ENCODE measurements around the gene INCA1.

INCA1 gene

DNA sequence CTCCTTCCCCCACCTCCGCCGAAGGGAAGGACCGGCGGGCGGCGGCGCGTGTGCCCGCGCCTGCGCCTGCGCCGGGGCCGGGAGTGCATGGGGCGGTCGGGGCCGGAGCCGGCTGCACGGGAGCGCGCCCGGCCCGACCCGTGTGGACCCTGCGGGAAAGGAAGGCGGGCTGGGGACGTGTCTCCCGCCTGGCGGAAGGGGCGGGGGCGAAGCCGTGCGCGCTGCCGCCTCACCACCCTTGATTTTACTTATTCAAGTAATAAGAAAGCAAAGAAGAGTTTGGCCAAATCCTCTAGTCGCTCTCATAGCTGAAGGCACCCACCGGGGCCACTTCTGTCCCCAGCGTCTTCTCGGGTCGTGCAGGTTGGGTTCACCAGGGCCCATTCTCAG is 48.4 kb downstream of the INCA1 start:
- Mint-ChIP-seq H3K27ac (peak overlapping the region; percentile 100), H3K36me3 (peaks cover 21% of the 10 kb centered on the region), H3K27me3 (no peaks in the 10 kb centered on the region), H3K4me1 (peaks cover 33% of the 10 kb centered on the region), H3K9me3 (no peaks in the 10 kb centered on the region), H3K4me3 (peak overlapping the region; percentile 100)

DNA sequence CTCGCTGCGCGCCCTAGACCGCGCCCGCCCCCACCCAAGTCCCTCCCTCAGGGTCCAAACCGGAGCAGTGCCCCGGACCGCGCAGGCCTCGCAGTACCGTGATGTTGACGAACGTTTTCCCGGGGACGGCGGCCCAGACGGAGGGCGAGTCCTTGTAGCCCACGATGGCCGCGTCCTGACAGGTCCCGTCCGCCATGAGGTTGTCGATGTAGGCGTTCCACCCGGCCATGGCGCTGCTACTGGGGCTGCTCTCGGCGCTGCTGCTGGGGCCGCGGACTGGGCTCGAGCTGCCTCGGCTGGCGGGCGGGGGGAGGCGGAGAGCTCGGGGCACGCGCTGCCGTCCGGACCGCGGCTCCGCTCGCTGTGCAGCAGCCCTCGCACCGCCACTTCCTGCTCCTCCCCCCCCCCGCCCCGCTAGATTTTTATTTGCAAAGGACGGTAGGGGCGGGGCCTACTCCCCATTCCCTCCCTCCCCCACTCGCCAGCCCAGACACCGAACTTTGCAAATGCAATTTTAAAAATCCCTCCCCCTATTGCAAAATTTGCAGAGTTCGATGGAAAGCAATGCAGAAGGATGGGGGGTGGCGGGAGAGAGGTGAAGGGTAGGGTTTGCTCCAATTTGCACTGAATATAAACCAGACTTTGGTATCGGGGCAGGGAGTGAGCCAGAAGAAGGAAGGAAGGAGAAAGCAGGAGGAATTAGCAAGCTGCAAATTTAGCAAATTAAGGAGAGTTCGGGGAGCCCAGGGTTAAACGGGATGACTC is 49.0 kb downstream of the INCA1 start, which contains the start of gene PFN1:
PFN1 (minus strand) TSS at position 365 of the 765 bp plus-strand sequence; CDS start at position 229, 136 bp downstream.
- Mint-ChIP-seq H3K27me3 (no peaks in the 10 kb centered on the region), H3K4me3 (peak within 1 kb of the TSS; percentile 100), H3K27ac (peak within 1 kb of the TSS; percentile 100), H3K4me1 (peaks cover 38% of the 10 kb centered on the region), H3K9me3 (no peaks in the 10 kb centered on the region), H3K36me3 (peaks cover 22% of the 10 kb centered on the region)

DNA sequence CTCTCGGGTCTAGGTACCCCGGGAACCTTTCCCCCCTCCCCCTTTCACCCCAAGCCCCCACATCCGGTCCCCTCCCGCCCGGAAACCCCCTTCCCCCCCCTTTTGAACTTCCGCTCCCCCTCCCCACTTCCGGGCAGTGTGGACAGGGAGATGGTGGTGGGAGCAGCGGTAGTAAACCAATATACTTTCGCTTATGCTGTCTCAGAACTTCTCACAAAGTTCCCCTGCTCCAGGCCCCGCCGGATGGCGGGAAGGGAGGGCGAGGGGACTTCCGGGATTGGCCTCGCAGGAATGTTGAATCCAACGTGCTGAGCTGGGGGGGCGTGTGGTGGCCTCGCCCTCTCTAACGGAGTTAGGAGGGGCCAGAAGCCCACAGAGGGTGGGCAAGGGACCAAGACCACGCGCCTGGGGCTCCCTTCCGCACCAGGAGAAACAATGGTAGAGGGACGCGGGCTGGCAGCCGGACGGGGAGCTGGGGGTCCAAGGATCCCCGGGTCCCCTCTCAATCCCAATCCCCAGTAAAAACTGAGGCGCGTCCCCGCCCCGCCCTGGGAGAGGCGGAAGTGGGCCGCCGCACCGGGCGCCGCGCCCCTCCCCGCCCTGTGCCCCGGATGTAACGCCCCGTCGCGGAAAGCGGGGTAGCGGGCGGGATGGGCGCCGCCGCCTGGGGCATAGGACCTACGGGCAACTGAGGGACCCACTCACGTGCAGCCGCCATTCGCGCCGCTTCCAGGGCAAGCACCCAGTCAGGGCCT is 49.7 kb downstream of the INCA1 start:
- Mint-ChIP-seq H3K27me3 (no peaks in the 10 kb centered on the region), H3K4me1 (peaks cover 45% of the 10 kb centered on the region), H3K4me3 (peak overlapping the region; percentile 100), H3K27ac (peak overlapping the region; percentile 97), H3K36me3 (peaks cover 25% of the 10 kb centered on the region), H3K9me3 (no peaks in the 10 kb centered on the region)

DNA sequence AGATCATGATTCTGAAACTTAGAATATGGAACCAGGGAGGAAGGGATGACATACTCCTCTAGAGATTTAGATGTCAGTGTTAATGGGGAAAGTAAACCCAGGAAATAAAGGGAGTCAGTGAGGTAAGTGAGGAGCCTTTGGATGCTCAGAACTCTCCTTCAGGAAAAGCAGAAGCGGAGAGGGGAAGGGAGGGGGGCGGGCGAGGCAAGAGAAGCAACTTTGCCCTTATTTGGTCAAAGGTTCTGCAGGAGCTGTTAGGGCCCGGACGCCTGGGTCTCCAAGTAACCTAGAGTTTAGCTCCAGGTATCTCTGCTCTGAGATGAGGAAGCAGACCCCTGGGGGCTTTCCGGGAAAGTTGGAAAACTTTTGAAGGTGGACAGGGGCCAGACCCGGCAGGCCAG is 50.3 kb downstream of the INCA1 start:
- Mint-ChIP-seq H3K27me3 (no peaks in the 10 kb centered on the region), H3K4me3 (peak overlapping the region; percentile 100), H3K36me3 (peaks cover 26% of the 10 kb centered on the region), H3K27ac (peak overlapping the region; percentile 82), H3K4me1 (peaks cover 51% of the 10 kb centered on the region), H3K9me3 (no peaks in the 10 kb centered on the region)

DNA sequence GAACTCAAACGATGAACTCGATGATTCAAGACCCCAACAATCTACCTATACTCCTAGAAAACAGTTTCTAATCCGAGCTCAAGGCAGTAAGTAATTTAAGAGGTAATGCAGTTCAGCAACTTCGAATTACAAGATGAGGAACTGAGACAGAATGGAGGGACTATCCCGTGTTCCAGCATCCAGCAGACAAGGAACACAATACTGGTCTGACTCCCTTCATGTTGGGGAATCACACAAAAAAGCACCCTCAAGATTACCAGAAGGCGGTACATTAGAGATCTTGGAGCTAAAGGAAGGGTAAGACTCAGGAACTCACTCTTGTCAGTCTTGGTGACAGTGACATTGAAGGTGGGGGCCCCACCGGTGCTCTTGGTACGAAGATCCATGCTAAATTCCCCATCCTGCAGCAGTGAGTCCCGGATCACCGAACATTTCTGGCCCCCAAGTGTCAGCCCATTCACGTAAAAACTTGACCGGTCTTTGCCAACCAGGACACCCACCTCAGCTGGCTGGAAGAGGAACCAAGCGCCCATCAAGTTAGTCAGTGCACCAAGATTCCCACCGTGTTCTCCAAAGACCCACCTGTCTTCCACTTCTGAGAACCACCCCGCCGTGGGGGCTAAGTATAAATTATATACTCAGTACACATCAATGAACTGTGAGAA is 50.9 kb downstream of the INCA1 start:
- H3K4me3 Mint-ChIP-seq: peak overlapping the region; percentile 100
- H3K27ac Mint-ChIP-seq: peak overlapping the region; percentile 82
- H3K27me3 Mint-ChIP-seq: no peaks in the 10 kb centered on the region
- H3K4me1 Mint-ChIP-seq: peaks cover 57% of the 10 kb centered on the region
- H3K9me3 Mint-ChIP-seq: no peaks in the 10 kb centered on the region
- peaks cover 32% of the 10 kb centered on the region for H3K36me3 Mint-ChIP-seq

DNA sequence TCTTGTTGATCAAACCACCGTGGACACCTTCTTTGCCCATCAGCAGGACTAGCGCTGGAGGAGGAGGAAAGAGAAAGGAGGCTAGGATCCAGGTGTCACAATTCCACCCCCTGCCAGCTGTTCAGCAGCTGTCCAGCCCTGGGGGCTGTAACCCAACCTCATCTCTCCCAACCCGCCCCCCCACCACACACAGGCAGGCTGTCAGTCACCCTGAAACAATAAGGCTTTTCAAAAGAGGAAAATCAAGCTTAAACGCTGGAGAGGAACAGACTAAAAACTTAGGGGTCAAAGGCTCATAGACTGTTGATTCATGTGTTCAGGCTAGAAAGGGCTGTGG is 51.4 kb downstream of the INCA1 start:
- H3K9me3 Mint-ChIP-seq: no peaks in the 10 kb centered on the region
- peak overlapping the region; percentile 96 for H3K27ac Mint-ChIP-seq
- peak overlapping the region; percentile 100 for H3K4me3 Mint-ChIP-seq
- no peaks in the 10 kb centered on the region for H3K27me3 Mint-ChIP-seq
- peaks cover 57% of the 10 kb centered on the region for H3K4me1 Mint-ChIP-seq
- H3K36me3 Mint-ChIP-seq: peaks cover 33% of the 10 kb centered on the region

DNA sequence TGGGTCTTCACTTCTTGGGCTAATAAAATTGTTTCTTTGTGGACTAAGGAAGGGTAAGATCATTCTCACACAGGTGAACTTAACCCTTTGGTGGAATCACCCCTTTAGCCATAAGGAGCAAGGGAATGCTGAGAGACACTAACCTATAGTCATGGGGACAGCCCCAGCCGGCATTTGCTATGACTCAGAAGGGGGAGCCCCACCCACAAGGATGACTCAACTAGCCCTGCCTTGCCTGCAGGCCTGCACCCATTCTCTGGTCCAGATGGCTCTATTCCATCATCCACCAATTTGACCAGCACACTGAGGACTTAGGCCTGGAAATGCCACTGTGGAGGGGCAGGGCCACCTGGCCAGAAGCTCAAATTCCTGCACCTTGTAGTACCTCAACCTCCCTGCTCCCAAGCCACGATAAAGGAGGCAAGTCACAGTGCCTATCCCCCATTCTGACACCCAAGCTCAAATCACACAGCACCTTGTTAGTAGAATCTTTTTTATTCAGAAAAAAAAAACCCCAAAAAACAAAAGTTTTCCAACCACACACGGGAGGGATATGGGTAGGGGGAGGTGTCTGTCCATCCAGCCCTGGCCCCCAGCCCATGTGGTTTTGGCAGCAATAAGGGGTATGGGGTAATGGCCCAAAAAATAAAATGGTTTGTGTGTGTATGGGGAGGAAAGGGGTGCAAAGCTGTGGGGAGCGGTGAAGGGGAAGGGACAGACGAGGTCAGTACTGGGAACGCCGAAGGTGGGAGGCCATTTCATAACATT is 52.0 kb downstream of the INCA1 start:
- Mint-ChIP-seq H3K4me3 (peak overlapping the region; percentile 100), H3K27me3 (no peaks in the 10 kb centered on the region), H3K4me1 (peaks cover 51% of the 10 kb centered on the region), H3K9me3 (no peaks in the 10 kb centered on the region), H3K27ac (peak overlapping the region; percentile 96), H3K36me3 (peaks cover 33% of the 10 kb centered on the region)

DNA sequence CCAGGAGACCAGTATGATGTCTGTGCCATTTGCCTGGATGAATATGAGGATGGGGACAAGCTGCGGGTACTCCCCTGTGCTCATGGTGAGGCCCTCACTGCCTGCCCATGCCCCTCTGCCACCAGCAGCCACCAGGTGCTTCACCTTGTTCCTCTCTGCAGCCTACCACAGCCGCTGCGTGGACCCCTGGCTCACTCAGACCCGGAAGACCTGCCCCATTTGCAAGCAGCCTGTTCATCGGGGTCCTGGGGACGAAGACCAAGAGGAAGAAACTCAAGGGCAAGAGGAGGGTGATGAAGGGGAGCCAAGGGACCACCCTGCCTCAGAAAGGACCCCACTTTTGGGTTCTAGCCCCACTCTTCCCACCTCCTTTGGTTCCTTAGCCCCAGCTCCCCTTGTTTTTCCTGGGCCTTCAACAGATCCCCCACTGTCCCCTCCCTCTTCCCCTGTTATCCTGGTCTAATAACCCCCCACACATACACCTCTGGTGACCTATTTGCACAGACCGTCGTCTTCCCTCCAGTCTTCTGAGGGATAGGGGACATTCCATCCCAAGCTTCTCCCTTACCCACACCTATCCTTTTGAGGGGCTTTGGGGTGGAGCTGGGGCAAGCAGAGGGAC is 52.7 kb downstream of the INCA1 start:
- Mint-ChIP-seq H3K4me1 (peaks cover 49% of the 10 kb centered on the region), H3K27me3 (no peaks in the 10 kb centered on the region), H3K36me3 (peaks cover 33% of the 10 kb centered on the region), H3K4me3 (peak overlapping the region; percentile 100), H3K27ac (peak overlapping the region; percentile 96), H3K9me3 (no peaks in the 10 kb centered on the region)

DNA sequence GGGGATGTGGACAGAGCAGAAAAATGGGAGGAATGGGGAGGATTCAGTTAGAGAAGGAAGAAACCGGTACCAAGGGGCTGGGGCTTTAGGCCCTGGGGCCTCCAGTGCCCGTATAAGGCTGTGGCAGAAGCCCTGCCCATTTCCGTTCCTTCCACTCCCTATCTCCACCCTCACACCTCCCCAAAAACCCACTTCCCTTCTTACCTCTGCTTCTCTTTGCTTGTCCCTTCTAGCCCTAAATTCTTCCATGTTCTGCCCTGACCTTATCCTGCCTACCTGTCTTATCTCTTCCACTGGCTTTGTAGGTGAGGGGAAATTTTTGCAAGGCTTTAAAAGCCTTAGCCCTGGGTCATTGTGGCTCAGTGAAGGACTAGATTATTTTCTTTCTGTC is 53.2 kb downstream of the INCA1 start:
- peaks cover 50% of the 10 kb centered on the region for H3K4me1 Mint-ChIP-seq
- peaks cover 33% of the 10 kb centered on the region for H3K36me3 Mint-ChIP-seq
- H3K9me3 Mint-ChIP-seq: no peaks in the 10 kb centered on the region
- no peaks in the 10 kb centered on the region for H3K27me3 Mint-ChIP-seq
- H3K27ac Mint-ChIP-seq: peak overlapping the region; percentile 96
- H3K4me3 Mint-ChIP-seq: peak overlapping the region; percentile 100

DNA sequence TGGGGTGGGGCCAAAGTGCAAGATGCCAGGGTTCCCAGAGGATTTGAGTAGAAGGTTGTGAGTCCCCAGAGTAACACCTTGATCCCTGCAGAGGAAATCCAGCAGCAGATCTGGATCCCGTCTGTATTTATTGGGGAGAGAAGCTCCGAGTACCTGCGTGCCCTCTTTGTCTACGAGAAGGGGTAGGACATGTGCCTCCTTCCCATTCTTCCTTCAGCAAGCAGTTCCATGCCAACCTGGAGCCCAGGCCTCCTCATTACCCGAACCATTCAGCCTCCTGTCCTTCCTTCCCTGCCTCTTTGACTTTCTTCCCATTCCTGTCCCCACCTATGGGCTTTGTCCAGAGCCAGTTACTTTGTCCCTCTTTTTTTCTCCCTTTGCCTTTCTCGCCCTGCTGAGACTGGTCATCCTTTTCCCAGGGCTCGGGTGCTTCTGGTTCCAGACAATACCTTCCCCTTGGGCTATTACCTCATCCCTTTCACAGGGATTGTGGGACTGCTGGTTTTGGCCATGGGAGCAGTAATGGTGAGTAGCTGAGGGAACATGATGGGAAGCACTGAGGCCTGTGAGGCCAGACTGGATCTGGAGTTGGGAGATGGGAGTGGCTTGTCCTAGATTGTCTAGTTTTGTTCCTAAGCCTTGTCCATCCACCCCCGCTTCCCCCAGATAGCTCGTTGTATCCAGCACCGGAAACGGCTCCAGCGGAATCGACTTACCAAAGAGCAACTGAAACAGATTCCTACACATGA is 54.4 kb downstream of the INCA1 start:
- no peaks in the 10 kb centered on the region for H3K27me3 Mint-ChIP-seq
- peaks cover 33% of the 10 kb centered on the region for H3K36me3 Mint-ChIP-seq
- no peaks in the 10 kb centered on the region for H3K9me3 Mint-ChIP-seq
- H3K4me3 Mint-ChIP-seq: peak overlapping the region; percentile 100
- peak overlapping the region; percentile 84 for H3K27ac Mint-ChIP-seq
- H3K4me1 Mint-ChIP-seq: peaks cover 60% of the 10 kb centered on the region

DNA sequence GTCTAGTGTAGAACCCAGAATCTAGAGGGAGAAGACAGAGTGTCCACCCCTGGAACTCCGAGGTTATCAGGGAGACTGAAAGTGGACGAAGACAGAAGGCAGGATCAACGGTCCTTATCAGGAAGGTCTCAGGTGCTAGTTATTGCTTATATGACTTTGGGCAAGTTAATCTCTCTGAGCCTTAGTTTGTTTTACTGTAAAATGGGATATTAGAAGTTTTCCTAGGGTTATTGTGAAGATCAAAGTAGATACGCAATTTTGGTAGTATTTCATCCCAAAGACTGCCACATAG is 56.1 kb downstream of the INCA1 start:
- peak overlapping the region; percentile 94 for H3K4me3 Mint-ChIP-seq
- H3K27me3 Mint-ChIP-seq: no peaks in the 10 kb centered on the region
- H3K27ac Mint-ChIP-seq: peak overlapping the region; percentile 99
- H3K36me3 Mint-ChIP-seq: peaks cover 24% of the 10 kb centered on the region
- H3K9me3 Mint-ChIP-seq: no peaks in the 10 kb centered on the region
- H3K4me1 Mint-ChIP-seq: peaks cover 68% of the 10 kb centered on the region

DNA sequence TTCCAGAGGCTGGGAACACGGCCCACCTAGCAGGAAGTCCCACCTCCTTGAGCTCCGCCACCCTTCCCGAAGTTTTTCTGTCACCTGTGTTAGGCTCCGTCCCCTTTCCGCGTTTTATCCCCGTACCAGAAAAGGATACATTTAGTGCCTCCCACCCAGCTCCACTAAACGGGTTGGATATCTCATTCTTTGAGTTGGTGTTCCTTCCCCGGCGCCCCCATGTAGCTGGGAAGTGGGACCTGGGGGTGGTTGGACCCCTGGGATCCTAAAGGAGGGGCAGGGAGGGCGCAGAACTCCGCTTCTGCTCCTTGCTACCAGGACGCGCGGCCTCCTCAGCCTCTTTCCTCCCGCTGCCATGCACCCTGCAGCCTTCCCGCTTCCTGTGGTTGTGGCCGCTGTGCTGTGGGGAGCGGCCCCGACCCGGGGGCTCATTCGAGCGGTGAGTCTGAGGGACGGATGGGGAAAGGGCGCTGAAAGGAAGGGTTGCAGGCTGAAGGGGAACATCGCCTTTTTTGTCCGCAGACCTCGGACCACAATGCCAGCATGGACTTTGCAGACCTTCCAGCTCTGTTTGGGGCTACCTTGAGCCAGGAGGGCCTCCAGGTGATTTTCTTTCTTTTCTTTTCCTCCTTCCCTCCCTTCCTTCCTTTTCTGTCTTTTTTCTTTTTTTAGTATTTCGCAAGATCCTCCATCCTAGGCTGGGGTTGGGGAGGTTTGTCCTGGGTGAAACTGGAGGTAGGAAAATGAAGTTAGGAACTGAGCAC is 56.6 kb downstream of the INCA1 start:
- peak overlapping the region; percentile 99 for H3K27ac Mint-ChIP-seq

DNA sequence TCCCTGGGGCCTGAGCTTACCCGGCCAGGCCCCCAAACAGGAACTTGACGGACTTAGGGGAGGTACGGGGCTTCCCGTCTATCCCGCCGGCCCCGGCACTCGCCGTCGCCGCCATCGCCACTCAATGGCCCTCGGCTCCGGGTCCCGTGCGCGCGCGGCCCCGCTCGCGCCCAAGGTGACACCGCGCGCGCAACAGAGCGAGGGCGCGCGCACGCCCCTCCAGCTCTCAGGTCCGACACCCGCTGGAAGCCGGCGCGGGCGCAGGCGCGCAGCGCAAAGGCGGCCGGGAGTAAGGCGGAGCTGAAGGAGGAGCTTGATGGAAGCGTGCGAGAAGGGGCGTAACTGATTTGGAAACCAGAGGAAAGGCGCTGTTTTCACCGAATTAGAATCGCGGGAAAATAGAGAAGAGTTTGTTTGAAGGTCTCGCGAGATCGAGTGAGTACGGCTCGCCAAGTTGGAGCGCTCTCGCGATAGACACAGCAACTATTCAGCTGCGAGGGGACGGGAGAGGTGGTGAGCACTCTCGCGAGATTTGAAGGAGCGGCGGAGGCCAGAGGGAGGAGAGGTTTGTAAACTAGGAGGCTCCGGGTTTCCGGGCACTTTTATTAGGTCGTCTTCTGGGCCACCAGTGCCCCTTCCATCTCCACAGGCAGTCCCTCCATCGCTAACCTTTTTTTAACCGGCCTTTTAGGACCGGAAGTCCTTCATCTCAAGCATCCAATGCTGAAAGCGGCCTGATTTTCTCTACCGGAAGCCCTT is 57.3 kb downstream of the INCA1 start, which contains the start of the genes RNF167 and SLC25A11:
RNF167 (plus strand) TSS at position 473 of the 759 bp plus-strand sequence. CDS start 642 bp downstream, outside the sequence.
SLC25A11 (minus strand) TSS at position 251 of the 759 bp plus-strand sequence; CDS start at position 115, 136 bp downstream.
- Mint-ChIP-seq H3K27ac (peak within 1 kb of the TSS; percentile 99), H3K9me3 (no peaks in the 10 kb centered on the region), H3K4me1 (peaks cover 66% of the 10 kb centered on the region), H3K27me3 (no peaks in the 10 kb centered on the region), H3K36me3 (peaks cover 14% of the 10 kb centered on the region), H3K4me3 (peak within 1 kb of the TSS; percentile 94)

More for the DNA sequence above, 56.6 kb downstream of the INCA1 start:
- peak overlapping the region; percentile 94 for H3K4me3 Mint-ChIP-seq
- H3K4me1 Mint-ChIP-seq: peaks cover 72% of the 10 kb centered on the region
- no peaks in the 10 kb centered on the region for H3K27me3 Mint-ChIP-seq
- H3K9me3 Mint-ChIP-seq: no peaks in the 10 kb centered on the region
- H3K36me3 Mint-ChIP-seq: peaks cover 21% of the 10 kb centered on the region

All from activated naive CD4-positive, alpha-beta T cell treated with anti-CD3 and anti-CD28 coated beads, Interleukin-2, amount 50 U/mL, for 24 hours (primary cell).